ENCODE results near the gene PLAU.
"Not testable (repeated sequence)": the region's sequence is repeated elsewhere in the genome, so short reads cannot be mapped to it uniquely, and the experiment has no call there.

The PLAU gene

DNA sequence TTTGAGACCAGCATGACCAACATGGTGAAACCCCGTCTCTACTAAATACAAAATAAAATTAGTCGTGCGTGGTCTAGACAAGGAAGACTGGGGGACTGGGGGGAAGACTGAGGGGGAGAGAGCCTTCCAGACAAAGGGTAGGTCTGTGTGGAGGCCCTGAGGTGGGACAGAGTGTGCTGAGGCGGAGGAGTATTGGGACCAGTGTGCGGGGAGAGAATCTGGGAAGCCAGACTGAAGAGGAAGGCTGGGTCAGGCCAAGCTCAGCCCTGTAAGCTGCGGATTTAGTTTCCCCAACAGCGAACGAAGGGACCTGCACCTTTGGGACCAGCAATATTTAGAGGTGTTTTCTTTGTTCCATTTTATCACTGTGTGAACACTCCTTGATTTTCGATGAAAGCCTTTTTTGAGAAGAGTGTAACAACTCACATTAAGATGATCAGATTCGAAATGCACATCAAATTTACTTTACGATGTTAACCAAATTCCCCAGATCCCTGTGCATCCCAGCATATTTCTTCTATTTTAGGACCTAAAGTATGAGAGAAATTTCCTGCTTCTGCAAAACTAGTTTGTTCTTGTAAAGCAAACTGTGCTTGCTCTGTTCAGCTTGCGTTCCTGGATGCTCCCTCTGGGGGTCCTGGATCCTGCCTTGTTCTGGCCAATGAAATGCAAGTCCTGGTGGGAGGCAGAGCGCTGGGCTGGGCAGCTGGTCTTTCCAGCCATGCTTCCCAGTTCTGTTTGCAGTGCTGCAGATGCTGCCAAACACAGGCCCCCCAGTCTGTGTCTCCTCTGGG is 39.4 kb downstream of the PLAU start:
- DNase-seq (ENCODE audit: low read depth, low spot score) = no peak

DNA sequence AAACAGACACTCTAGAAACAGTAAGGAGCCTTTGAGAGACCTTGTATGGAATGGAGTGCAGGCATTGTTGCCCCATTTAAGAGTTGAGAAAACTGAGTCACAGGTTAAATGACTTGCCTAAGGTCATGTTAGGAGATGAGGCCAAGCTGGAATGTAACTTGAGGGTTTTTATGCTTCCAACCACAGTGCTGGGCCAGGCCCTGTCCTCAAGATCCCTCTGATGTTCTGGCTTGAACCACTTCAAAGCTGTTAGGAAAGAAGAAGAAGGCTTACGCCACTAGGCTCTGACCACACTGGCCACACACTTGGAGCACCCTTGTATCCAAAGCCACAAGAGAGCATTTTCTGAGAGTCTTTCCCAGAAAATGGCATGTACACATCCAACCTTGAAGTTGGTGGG is 42.7 kb downstream of the PLAU start:
- no peak for DNase-seq (ENCODE audit: low read depth, low spot score)

DNA sequence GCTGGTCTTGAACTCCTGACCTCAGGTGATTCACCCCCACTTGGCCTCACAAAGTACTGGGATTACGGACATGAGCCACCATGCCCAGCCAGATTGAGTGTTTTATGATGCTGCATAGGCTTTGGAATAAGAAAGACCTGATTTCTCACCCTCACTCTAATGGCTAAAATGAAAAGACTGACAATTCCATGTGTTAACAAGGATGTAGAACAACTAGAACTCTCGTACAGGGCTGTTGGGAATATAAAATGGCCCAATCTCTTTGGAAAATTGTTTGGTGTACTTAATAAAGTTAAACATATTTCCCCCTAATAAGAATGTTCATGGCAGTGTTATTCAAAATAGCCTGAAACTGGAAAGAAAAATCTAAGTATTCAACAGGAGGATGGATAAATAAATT is 43.8 kb downstream of the PLAU start:
- DNase-seq (ENCODE audit: low read depth, low spot score) = no peak

DNA sequence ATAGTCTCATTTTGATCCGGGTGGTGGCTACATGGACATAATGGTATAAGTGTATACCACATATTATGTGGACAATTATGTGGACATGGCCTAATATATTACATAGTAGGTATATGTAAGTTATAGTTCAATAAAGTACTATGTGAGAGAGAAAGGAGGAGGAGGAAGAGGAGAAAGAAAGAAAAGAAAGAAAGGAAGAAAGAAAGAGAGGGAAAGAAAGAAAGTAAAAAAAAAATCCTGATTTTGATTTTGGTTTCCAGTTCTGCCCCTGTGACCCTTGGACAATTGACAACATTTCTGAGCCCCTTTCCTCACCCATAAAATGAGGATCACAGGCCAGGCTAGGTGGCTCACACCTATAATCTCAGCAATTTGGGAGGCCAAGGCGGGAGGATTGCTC is 44.8 kb downstream of the PLAU start:
- no peak for DNase-seq (ENCODE audit: low read depth, low spot score)

DNA sequence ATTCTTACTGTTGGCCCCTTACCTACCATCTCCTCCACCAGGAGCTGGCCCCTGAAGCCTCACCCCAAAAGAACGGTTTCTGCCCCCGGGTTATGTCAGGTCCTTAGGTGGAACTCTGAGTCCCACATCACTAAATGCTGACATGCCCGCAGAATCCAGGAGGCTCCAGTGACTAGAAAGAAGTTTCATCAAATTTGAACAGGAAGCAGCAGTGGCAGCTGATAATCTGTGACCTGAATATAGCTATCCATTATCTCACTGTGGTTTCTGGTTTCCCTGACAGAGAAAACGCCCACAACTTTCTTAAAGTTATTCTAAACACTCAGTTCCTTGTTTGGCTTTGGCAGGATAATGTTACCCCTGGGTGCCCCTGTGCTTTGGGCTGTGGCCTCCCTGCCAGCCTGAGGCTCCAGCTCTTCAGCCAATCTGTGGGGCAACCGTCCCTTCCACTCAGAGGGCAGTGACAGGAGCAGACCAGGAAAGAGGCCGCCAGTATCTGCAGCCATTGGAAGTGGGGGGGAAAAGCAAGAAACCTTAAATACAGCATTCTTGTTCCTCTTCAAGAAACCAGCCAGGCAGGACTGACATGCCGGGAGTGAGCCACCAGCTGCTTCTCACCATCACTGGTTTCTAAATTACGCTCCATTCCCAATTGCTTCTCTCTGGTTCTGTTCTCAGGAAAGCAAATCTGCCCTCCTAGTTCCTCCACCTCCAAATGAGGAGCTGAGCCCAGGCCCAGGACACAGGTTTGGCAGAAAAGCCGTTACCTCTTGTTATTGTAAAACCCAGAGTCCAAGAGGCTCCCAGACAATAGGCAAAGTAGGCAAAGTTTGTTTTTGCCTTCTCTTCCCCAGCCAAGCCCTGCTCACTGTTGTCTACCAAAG is 45.8 kb downstream of the PLAU start:
- DNase-seq (ENCODE audit: low read depth, low spot score) = no peak

DNA sequence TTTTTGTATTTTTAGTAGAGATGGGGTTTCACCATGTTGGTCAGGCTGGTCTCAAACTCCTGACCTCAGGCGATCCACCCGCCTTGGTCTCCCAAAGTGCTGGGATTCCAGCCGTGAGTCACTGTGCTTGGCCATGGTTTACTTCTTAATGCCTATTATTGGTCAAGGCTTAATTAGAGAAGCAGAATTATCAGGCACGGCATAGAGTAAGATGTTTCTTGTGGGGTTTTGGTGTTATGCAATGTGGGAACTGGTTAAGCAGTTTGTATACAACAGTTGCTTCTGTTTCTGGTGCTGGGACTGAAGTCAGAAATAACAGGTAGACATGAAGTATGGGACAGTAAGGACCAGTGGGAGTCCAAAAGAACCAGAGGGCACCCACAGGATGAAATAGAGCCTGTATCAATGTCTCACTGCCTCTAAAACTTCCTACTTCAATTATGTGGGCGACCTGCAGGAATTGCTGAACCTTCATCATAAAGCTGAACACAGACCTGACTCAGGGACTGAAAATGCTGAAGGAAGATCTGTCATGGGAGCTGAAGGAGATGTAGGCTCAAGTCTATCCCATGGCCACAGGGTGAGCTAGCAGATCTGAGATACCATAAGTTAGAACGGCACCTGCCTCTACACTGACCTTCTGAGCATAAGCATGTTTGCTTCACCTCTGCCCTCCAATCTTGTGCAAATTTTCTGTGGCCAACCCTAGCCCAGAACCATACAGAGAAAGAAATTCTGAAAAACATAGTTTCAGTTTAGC is 48.7 kb downstream of the PLAU start:
- DNase-seq (ENCODE audit: low read depth, low spot score) = no peak

DNA sequence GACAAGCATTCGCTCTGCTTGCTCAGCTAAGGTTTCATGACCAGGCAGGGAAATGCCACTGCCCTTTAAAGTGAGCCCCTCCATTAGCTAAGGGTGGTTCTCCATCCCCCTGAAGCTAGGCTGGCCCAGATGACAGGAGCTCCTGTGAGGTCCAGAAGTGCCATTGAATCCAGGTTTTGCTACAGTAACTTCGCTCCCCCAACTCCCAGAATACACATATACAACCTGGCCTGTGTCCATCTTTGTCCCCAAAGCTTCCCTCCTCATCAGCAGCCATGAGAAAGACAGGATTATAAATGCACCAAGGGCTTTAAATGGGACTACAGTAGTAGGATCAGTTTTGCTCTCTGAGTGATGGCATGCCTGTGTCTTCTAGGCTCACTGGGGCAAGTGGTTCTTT is 51.5 kb downstream of the PLAU start:
- DNase-seq (ENCODE audit: low read depth, low spot score) = no peak

DNA sequence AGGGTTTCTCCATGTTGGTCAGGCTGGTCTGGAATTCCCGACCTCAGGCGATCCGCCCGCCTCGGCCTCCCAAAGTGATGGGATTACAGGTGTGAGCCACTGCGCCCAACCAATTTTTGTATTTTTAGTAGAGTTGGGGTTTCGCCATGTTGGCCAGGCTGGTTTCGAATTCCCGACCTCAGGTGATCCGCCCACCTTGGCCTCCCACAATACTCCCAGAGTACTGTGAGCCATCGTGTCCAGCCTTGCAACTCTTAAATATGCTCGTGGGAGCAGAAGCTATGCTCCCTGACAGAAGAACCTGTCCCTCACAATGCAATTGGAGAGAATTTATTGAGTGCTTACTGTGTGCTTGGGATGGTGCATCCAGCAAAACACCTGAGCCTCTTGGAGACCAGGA is 52.6 kb downstream of the PLAU start:
- DNase-seq (ENCODE audit: low read depth, low spot score) = not testable (repeated sequence)

DNA sequence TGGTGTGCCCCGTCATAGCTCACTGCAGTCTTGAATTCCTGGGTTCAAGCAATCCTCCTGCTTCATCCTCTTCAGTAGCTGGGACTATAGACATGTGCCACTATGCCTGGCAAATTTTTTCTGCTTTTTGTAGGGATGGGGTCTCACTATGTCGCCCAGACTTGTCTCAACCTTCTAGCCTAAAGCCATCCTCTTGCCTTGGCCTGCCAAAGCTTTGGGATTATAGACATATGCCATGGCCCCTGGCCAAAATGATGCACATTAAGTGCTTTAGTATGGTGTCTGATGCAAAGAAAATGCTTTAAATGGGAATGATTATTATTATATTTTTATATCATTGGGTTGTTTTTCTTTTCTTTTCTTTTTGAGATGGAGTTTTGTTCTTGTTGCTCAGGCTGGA is 53.8 kb downstream of the PLAU start:
- DNase-seq (ENCODE audit: low read depth, low spot score) = no peak

DNA sequence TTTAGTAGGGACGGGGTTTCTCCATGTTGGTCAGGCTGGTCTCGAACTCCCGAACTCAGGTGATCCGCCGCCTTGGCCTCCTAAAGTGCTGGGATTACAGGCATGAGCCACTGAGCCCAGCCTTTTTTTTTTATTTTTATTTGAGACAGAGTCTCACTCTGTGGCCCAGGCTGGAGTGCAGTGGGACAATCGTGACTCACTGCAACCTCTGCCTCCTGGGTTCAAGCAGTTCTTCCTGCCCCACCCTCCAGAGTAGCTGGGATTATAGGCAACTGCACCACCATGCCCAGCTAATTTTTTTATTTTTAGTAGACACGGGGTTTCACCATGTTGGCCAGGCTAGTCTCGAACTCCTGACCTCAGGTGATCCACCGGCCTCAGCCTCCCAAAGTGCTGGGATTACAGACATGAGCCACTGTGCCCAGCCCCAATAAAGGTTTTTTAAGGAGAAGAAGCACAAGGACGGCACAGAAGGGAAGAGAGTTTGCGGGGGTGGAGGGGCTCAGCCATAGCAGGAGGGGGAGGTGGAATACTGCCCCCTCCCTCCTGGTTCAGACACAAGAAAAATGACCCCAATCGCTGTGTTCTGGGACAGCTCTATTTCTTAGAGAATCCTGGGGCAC is 54.4 kb downstream of the PLAU start:
- not testable (repeated sequence) for DNase-seq (ENCODE audit: low read depth, low spot score)

DNA sequence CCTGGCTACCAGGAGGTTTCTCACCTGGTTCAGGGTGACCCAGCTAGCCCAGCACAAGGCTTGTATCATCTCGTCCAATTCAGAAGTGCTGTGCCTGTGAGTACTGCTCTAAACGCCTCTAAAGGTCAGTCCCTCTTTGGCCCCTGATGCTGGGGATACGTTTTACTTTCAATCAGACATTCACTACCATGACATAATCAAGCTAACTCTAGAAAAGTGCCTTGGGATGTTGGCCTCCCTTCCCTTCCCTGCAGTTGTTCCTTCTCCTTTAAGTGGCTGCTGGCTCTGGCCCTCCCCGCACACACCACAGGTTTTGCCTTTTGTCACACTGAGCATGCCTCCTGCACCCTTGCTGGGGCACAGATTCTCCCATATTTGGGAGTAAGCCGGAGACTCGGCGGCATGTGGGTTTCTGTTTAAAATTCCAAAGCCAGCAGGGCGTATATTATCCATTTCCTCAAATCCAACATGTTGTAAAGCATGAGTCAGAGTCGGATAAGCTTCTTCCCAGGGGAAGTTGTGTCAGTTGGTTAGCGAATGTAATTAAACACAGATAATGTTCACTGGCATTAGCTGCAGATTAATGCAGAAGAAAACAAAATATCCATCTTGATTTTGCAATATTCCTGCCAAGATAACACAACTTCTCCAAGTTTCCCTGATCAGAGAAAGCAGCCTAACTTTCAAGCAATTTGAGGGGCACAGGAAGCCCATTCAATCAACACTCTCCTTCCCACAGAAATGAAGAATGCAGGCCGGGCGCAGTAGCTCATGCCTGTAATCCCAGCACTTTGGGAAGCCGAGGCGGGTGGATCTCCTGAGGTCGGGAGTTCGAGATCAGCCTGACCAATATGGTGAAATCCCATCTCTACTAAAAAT is 55.2 kb downstream of the PLAU start:
- DNase-seq (ENCODE audit: low read depth, low spot score) = peak; percentile 95

DNA sequence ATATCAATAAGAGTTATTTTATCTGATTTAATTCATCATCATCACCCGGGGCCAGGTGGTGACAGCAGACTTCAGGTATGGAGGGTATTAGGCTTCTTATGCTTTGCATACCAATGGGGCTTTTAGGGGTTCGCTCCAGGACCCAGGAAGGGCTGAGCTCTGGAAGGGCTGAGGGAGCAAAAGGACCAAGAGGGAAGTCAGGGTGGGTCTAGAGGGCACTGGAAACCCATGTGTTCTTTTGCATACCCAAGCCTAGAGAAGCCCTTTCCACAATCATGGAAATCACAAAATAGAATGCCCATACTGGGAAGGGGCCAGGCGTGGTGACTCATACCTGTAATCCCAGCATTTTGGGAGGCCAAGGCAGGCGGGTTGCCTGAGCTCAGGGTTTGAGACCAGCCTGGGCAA is 56.1 kb downstream of the PLAU start:
- DNase-seq (ENCODE audit: low read depth, low spot score) = no peak
